Amniotic epithelial cell (primary cell): ENCODE results near the gene MYORG.
A peak's percentile ranks its signal among the peaks of the same experiment; 100 is the strongest.
"Not testable (repeated sequence)": the region's sequence is repeated elsewhere in the genome, so short reads cannot be mapped to it uniquely, and the experiment has no call there.

Experiments
- DNase-seq: peaks from one replicate; pipeline ENCODE4 v3.0.0-alpha.2; 2010; ENCODE audit warnings: low read depth

Gene MYORG

DNA sequence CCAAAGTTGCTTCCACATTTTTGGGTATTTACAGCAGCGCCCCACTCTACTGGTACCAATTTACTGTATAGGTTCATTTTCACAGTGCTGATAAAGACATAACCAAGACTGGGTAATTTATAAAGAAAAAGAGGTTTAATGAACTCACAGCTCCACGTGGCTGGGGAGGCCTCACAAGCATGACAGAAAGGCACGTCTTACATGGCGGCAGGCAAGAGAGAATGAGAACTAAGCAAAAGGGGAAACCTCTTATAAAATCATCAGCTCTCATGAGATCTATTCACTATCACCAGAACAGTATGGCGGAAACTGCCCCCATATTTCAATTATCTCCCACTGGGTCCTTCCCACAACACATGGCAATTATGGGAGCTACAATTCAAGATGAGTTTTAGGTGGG is 7.9 kb downstream of the MYORG start:
- not testable (repeated sequence) for DNase-seq

DNA sequence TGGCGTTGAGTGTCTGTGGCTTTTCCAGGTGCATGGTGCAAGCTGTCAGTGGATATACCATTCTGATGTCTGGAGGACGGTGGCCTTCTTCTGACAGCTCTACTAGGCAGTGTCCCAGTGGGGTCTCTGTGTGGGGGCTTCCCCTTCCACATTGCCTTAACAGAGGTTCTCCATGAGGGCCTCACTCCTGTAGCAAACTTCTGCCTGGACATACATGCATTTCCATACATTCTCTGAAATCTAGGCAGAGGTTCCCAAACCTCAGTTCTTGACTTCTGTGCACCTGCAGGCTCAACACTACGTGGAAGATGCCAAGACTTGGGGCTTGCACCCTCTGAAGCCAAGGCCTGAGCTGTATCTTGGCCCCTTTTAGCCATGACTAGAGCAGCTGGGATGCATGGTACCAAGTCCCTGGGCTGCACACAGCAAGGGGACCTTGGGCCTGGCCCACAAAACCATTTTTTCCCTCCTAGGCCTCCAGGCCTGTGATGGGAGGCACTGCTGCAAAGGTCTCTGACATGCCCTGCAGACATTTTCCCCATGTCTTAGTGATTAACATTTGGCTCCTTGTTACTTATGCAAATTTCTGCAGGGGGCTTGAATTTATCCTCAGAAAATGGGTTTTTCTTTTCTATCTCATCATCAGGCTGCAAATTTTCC is 8.8 kb downstream of the MYORG start:
- DNase-seq = not testable (repeated sequence)

DNA sequence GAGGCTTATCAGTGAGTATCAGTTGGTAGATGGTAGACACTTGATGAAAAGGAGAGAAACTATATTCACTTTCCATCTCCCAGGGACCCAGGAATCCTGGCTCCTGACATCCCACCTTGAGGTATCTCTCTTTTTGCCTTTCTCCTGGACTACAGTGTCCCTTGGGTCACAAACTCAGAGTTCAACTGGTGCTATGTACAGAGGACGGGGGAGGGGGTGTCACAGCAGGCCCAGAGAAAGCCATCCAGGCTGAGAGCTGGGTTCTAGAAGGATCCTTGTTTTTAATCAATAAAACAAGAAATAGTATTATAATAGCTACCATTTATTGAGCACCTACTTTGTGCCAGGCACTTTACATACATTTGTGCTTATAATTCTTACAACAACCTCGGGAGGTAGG is 10.3 kb downstream of the MYORG start:
- DNase-seq = no peak

DNA sequence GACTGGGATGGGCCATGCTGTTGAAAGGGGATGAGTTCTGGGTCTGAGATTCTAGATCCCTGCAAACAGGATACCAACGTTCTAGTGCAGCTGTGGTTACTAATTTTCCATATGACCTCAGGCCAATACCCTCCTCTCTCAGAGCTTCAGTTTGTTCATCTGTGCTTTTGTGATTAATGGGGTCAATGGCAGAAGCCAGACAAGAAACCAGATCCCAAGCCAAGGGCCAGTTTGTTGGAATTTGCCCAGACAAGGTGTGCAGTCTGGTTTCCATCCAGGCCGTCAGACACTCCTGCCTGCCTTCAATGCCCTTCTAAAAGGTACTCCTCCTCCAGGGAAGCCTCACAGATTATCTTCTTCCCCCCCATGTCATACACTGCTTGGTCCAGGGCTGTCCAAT is 11.4 kb downstream of the MYORG start:
- DNase-seq = no peak

DNA sequence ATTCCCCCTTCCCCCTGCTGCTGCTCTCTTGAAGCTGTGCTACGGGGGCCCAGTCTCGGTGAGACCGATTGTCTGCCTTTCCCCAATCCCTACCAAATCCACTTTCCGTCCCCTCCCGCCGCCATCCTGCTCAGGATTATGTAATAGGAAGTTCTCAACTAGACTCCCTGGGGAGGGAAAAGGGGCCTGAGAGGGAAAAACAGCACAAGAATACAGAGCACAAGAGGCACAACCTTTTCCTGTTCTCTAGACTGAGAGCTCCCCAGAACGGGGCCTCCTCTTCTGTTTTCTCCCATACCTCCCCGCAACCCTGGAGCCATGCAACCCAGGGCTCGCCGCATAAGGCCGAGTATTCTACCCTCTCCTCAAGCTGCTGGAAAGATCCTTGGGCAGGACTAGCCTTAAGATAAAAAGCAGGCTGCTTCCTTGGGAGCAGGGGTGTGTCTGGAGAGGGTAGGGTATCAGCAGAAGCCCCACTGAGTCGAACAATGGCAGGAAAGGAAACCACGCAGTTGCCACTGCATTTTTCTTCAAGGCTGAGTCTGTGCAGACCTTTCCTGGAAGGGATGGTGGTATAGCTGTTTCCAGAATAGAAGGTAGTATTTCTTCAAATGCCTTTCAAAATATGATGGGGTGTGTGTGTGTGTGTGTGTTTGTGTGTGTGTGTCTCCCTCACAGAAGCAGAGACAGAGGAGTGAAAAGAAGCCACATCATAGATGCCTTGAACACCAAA is 12.9 kb downstream of the MYORG start:
- no peak for DNase-seq

DNA sequence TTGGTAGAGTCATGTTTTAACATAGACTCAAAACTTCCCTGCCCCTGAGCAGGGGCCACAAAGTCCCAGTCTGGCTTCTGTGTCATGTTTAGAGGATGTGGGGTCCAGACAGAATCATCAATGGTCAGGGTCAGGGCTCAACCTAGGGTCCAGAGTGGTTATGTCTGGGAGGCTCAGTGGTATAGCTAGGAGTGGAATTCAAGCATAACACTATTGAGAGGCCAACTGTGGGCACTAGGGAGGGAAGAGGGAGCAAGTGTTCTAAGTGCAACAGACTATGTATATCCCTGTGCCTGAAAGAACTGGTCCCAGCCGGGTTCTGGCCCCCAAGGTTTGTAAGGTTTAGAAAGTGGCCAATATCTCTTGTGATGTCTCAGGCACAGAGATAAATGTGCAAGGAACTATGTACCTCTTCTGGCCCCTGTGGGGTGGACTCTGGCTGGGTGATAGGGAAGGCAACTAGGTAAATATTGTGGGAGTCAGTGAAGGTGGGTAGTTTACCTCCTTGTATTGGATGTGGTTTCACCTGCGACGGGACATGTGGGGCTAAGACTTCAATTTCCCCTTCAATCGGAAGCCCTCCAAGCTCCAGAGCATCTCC is 14.0 kb downstream of the MYORG start:
- DNase-seq = no peak

DNA sequence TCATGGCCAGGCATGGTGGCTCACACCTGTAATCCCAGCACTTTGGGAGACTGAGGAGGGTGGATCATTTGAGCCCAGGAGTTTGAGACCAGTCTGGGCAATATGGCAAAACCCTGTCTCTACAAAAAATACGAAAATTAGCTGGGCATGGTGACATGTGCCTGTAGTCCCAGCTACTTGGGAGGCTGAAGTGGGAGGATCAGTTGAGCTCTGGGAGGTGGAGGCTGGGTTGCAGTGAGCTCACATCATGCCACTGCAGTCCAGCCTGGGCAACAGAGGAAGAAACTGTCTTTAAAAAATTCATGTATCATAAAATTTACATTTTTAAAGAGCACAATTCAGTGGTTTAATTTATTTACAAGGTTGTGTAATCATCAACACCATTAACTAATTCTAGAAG is 23.7 kb downstream of the MYORG start:
- DNase-seq = not testable (repeated sequence)

DNA sequence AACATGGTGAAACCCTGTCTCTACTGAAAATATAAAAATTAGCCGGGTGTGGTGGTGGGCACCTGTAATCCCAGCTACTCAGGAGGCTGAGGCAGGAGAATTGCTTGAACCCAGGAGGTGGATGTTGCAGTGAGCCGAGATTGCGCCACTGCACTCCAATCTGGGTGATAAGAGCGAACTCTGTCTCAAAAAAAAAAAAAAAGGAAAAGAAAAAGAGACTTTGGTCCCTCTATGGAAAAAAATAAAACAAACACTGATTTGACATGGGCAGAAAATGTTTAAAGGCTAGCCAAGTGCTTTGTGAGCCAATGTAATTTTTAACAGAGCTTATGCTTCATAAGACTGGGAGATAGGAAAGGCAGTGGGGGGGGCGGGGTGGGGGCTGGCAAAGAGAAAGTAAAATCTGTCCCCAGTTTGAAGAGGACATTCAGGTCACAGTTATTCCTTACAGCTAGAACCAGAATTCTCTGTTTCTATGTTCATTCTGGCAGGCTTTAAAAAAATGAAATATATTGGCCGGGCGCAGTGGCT is 24.5 kb downstream of the MYORG start:
- DNase-seq = not testable (repeated sequence)

DNA sequence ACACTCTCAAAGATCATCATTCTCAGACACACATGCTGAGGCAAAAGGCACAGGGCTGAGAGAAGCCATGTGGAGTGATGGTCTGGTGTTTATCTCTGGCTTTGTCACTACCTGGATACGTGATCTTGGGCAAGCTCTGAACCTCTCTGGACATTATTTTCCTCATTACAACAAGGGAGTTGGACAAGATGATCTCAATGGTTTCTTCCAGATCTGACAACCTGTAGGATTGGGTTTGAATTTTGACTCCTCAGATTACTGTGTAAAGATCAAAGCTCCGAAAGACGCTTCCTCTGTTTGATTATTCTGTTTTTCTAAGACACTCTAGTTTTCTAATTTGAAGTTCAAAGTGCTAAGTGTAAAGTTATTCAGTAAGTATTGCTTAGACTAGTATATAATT is 27.4 kb downstream of the MYORG start:
- no peak for DNase-seq

DNA sequence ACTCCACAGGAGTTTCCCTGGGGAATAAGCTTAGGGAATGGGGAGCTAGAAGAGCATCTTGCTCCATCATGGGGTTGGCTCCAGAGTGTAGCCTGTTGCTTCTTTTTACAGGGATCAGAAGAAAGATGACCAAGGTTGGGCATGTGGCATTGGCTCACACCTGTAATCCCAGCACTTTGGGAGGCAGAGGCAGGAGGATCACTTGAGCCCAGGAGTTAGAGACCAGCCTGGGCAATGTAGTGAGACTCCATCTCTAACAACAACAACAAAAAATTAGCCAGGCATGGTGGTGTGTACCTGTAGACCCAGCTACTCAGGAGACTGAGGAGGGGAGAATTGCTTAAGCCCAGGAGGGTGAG is 28.9 kb downstream of the MYORG start:
- no peak for DNase-seq

DNA sequence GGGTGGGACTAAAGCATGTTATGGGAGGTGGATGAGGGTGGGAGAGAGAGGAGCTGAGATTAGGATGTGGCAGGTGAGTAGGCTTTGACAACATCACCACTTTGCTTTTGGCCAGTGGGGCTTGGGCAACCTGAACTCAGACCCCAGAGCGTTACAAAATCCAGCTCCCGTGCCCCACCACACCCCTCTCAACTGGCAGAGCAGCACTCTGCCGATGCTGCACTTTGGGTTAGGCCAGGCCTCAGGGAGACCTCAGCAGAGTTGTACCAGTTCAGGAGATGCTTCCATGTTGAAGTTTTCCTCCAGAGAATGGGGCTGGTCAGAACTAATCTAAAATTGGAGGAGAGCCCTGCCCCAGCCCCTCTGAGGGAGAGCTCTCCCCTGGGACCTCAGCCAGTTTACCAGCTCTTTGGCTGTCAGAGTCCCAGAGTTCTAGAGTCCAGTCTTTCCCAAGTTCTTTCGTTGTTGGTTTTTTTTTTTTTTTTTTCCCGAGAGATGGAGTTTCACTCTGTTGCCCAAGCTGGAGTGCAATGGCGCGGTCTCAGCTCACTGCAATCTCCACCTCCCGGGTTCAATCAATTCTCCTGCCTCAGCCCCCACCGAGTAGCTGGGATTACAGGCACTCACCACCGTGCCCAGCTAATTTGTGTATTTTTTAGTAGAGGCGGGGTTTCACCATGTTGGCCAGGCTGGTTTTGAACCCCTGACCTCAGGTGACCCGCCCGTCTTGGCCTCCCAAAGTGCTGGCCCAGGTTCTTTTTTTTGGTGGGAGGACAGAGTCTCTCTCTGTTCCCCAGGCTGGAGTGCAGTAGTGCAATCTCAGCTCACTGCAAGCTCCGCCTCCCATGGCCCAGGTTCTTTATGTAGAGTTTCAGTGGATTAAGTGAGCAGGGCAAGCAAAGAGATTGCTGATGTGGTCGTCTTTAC is 29.6 kb downstream of the MYORG start:
- no peak for DNase-seq

DNA sequence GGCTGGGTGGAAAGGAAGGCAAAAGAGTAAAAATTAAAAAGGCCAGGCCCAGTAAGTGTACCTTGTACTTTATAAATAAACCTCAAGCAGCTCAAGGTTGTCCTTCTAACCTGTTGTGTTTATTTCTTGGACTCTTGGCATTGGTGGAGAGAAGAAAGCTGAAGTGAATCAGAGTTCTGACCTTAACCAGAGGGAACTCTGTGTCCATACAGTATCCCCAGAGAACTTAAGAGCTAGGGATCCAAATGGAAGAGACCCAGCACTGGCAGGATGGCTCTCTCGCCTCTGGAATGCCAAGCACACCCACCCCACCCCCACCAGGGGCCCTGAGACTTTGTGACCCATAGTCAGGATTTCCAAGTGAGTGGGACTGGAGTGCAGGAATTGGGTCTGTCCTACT is 33.1 kb downstream of the MYORG start:
- DNase-seq = no peak

DNA sequence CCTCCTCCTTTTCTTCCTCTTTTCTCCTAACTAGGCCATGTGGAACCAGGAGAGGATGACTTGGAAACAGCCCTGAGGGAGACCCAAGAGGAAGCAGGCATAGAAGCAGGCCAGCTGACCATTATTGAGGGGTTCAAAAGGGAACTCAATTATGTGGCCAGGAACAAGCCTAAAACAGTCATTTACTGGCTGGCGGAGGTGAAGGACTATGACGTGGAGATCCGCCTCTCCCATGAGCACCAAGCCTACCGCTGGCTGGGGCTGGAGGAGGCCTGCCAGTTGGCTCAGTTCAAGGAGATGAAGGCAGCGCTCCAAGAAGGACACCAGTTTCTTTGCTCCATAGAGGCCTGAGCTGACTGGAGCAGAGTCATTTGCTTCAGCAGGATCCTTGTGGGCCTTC is 33.6 kb downstream of the MYORG start:
- no peak for DNase-seq

DNA sequence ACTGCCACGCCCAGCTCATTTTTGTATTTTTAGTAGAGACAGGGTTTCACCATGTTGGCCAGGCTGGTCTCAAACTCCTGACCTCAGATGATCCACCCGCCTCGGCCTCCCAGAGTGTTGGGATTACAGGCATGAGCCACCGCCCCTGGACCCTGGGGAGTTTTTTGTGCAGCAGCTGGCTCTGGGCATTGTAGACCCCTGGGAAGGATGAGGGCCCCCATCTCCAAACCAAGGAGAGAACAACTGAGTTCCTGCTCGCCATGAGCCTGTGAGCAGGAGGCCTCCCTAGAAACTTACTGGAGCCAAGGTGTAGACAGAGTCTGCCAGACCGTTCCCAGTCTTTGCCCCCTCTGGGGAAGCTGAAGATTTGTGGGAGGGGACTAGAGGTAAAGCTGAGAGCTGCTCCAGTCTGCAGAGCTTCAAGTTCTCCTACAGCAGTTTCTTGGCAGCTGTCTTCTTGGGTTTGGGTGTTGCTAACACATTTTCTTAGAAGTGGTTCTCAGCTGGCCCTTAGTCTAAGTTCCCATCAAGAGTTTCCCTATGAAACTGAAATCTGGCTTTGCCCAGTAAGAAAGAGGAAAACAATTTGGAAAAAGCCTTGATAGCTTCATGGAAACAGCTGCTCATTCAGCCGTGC is 34.9 kb downstream of the MYORG start:
- no peak for DNase-seq

DNA sequence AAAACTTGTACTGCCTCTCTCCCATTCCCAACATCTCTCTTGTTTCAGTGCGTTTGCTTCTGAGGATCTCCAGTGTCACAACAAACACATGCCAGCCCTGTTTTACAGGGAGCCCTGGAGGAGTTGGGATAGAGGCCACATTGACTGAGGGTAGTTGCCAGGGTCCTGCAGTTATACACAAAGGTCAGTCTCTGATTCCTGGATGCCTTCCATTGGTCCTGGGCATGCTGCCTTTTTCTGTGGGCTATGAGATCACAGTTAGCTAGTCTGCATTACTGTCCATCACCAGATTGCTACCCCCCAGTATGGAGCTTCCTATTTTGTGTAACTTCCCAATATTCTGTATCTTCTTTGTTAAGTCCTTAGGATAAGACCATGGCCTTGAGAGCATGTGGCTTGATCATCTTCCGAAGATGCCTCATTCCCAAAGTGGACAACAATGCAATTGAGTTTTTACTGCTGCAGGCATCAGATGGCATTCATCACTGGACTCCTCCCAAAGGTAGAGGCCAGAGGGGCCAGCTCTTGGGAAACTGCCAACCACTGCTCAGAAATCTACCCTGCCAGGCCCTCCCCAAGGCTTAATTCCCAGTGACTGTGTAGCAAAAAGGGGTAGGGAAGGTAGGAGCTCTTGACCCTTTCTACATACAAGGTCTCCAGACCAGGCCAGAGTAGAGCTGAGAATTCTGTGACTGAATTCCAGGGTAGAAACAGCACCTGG is 37.9 kb downstream of the MYORG start:
- no peak for DNase-seq

DNA sequence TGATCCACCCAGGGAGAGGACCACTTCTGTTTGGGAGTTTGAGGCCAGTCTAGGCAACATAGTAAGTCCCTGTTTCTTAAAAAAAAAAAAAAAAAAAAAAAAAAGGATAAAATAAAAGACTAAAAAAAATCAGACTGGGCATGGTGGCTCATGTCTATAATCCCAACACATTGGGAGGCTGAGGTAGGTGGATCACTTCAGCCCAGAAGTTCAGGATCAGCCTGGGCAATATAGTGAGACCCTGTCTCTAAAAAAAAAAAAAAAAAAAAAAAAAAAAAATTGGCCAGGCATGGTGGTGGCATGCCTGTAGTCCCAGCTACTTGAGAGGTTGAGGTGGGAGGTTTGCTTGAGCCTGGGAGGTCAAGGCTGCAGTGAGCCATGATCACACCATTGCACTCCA is 38.6 kb downstream of the MYORG start:
- not testable (repeated sequence) for DNase-seq

DNA sequence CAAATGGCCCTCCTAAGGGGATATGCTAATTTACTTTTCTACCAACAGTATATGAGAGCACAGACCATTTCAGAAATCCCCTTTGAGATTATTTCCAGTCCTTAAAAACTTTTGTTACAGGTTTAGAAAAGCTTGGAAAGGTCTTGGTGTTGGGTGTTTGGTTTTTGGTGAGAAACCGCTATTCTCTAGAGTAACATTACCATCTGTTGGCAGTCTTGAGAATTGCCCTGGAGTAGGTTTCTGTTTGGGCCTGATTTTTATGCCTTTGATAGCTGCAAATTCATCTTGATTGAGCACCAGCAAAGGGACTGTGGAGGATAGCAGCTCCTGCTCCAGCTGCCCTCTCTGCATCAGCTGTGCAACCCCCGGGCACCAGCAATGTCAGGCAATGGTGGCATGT is 39.3 kb downstream of the MYORG start:
- DNase-seq = peak; percentile 7

DNA sequence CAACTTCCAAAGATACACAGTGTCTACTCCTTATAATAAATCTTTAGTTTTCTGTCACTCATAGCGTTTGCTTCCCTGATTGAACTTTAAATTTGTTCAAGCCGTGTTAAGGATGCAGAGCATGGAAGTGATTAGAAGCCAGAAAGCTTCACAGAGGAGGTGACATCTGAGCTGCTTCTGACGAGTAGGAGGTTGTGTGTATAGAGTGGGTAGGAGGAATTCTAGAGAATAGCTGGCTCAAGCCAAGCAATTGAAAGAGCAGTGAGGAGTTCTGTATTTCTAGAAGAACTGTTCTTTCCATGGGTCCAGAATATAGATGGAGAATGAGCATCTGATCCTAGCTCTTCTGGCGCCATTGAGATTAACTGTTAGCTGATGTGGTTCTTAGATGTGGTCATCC is 41.3 kb downstream of the MYORG start:
- no peak for DNase-seq

DNA sequence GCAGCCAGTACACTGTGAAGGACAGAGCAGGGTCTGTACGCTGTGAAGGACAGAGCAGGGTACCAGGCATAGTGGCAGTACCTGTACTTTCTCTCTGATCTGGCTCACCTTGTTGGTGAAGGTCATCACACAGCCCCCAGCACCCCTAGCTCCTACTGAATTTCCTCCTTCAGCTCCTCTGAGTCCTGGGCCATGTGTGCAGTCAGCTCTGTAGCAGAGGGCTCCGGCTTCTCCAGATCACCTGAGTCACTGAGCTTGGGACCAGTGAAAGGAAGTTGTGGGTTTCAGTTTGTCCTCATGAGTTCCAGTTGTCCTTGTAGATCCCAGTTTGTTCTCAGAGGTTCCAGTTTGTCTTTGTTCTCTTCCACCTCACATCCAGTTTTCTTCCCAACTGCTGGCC is 41.8 kb downstream of the MYORG start:
- DNase-seq = no peak

DNA sequence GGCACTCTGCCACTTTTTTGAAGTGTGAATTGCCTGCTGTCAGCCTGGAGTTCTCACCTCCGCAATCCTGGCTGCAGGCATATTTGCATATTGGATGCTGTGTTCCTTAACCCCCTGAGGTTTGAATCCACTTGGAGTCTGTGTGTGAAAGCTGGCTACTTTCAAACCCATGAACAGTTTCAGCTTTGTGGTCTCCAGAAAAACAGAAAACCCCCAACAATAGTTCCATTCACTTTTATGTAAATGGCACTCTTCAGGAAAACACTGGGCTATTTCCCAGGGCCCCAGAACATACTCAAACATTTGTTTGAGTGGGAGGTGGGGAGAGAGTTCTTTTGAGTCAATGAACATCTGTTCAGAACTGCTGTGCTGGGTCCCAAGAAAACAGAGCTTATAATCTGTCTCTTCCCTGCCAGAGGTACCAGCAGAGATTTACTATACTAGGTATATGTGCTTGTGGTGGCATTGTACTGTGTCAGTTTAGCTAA is 42.3 kb downstream of the MYORG start:
- DNase-seq = no peak

DNA sequence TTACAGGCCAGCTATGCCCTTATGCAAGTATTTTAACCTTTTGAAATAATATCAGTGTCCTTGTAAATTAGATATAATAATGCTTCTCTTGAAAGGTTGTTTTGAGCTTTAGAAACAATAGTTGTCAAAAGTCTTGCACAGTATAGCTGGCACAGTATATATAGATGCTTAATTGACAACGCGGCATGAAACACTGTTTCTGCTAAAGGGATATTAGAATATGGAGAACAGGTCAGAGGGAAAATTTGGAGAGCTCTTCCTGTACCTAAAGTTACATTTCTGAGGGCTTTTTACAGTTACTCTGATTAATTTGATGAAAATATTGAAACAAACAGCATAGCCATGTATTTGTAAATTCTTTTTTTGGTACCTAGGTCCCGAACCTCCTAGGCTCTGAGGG is 42.9 kb downstream of the MYORG start:
- DNase-seq = no peak
